NCI-H2081 (cell line): ENCODE results near the gene ZBTB46.
"Not testable (repeated sequence)": the region's sequence is repeated elsewhere in the genome, so short reads cannot be mapped to it uniquely, and the experiment has no call there.

ENCODE experiments used
- DNase-seq, 2 experiments: peaks; one replicate each; lab custom pipeline; 2025; lab: John Stamatoyannopoulos, UW

Gene ZBTB46

DNA sequence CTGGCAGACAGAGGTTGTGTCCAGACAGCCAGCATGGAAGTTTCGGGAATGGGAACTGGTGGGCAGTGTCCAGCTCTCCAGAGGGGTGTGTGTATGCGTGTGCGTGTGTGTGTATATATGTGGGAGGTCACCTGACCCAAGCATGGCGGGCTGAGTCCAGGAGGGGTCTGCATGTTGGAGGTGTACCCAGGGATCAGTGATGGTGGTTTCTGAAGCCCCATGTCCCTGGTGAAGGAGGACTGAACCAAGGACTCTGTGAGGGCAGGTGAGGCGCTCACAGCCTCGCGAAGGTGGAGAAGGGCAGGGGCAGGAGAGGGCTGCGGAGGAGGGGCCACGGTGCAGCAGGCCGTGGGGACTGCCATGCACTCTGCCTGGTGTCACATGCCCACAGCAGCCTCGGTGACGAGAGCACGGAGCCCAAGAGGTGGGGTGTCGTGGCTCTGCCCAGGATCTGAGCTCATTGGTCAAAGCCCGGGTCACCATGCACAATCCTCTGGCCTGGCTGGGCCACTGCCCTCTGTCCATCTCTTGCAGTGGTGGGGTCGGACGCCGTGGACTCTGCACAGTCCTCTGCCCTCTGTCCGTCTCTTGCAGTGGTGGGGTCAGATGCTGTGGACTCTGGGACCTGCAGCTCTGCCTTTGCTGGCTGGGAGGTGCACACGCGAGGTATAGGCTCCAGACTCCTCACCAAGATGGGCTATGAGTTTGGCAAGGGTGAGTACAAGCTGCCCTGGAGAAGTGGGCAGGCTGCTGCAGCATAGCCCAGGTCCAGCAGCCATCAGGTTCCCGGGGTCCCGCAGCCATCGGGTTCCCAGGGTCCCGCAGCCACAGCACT, 96.7 kb downstream of the ZBTB46 start:
- DNase-seq: no peak

DNA sequence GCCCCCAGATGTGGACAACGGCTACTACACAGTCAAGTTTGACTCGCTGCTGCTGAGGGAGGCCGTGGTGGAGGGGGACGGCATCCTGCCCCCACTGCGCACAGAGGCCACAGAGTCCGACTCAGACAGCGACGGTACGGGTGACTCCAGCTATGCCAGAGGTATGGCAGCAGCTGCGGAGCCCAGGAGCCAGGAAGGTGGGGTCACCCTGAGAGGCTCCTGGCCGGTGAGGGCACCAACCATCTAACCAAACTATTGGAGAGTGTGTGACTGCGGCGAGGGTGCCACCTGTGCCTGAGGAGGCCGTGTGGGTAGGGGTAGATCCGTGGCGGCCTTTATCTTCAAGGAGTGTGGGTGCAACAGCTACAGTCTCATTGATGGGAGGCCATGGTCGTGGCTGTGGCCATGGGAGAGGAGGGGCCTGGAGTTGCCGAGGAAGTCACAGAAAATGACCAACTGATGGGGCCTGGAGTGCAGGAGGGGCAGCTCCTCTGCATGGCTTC, 97.4 kb downstream of the ZBTB46 start:
- no peak for DNase-seq

DNA sequence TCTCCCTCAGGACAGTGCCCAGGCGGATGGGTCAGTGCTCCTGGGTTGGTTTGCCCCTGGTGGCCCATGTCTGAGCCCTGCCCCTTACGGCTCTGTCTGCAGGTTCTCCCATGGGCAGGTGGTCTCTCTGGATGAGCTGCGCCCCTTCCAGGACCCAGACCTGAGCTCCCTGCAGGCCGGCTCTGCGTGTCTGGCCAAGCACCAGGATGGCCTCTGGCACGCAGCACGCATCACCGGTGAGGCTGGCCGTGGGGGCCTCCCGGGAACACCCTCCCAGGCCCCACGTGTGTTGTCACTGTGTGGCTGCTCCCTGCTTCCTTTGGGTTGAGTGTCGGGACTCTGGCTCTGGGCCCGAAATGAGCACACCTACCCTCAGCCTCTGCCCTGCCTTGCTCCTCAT, 97.9 kb downstream of the ZBTB46 start:
- DNase-seq: no peak

DNA sequence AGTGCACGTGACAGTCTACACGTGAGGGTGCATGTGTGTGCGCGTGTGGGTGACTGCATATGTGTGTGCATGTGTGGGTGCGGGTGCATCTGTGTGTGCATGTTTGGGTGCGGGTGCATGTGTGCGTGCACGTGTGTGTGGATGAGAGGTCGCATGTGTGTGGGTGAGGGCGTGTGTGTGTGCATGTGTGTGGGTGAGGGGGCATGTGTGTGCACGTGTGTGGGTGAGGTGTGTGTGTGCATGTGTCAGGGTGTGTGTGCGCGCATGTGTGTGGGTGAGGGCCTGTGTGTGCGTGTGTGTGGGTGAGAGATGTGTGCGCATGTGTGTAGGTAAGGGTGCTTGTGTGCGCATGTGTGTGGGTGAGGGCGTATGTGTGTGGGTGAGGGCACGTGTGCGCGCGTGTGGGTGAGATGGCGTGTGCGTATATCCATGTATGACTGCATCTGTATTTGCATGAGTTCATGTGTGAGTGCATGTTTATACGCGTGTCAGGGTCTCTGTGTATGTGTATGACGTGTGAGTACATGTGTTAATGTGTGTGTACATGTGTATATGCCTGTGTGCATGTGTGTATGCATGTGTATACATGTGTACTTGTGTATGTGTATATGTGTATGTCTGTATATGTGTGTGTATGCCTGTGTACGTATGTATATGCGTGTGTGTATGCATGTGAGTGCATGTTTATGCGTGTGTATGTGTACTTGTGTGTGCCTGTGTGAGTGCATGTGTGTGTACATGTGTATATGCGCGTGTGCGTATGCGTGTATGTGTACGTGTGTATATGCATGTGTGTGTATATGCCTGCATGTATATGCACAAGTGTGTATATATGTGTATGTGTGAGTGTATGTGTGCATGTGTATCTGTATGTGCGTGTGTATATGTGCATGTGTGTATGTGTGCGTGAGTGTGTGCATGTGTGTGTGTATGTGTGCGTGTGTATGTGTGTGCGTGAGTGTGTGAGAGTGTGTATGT, 98.7 kb downstream of the ZBTB46 start:
- DNase-seq: no peak

DNA sequence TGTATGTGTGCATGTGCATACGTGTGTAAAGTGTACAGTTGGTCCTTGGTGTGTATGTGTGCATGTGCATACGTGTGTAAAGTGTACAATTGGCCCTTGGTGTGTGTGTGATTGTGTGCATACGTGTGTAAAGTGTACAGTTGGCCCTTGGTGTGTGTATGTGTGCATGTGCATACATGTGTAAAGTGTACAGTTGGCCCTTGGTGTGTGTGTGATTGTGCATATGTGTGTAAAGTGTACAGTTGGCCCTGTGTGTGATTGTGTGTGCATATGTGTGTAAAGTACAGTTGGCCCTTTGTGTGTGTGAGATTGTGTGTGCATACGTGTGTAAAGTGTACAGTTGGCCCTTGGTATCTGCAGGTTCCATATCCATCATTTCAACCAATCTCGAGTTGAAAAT, 99.7 kb downstream of the ZBTB46 start:
- no peak for DNase-seq

DNA sequence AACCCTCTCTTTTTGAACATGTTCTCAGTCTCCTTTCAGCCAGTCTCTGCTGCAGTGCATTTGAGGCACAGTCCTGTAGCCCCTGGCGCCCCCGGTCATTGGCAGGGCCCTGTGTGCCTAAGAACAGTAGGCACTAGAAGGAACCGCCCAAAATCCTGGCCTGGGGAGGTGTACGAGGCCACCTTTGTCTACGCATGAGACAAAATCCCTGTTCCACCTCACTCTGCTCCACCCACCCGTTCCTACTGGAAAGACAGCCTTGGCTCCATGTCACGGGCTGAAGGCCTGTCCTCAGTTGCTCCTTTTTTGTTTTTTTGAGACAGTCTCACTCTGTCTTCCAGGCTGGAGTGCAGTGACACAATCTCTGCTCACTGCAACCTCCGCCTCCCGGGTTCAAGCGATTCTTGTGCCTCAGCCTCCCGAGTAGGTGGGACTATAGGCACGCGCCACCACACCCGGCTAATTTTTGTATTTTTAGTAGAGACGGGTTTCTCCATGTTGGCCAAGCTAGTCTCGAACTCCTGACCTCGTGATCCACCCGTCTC, 100.8 kb downstream of the ZBTB46 start:
- not testable (repeated sequence) for DNase-seq

DNA sequence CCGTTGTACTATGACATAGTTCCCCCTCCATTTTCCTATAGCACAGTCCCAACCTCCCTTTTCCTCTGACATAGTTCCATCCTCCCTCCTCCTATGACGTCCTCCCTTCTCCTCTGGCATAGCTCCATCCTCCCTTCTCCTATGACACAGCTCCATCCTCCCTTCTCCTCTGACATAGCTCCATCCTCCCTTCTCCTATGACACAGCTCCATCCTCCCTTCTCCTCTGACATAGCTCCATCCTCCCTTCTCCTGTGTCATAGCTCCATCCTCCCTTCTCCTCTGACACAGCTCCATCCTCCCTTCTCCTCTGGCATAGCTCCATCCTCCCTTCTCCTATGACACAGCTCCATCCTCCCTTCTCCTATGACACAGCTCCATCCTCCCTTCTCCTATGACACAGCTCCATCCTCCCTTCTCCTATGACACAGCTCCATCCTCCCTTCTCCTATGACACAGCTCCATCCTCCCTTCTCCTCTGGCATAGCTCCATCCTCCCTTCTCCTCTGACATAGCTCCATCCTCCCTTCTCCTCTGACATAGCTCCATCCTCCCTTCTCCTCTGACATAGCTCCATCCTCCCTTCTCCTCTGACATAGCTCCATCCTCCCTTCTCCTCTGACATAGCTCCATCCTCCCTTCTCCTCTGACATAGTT, 108.0 kb downstream of the ZBTB46 start:
- DNase-seq: not testable (repeated sequence)

DNA sequence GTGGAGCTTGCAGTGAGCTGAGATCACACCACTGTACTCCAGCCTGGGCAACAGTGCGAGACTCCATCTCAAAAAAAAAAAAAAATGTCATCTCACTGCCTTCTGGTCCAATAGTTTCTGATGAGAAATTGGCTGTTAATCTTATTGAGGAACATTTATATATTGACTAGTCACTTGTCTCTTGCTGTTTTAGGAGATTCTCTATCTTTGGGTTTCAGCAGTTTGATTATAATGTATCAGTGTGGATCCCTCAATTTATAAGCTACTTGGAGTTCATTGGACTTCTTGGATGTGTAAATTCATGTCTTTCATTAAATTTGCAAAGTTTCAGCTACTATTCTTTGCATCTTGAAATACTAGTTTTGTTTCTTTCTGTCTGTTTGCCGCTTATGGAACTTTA, 112.1 kb downstream of the ZBTB46 start:
- DNase-seq: no peak

DNA sequence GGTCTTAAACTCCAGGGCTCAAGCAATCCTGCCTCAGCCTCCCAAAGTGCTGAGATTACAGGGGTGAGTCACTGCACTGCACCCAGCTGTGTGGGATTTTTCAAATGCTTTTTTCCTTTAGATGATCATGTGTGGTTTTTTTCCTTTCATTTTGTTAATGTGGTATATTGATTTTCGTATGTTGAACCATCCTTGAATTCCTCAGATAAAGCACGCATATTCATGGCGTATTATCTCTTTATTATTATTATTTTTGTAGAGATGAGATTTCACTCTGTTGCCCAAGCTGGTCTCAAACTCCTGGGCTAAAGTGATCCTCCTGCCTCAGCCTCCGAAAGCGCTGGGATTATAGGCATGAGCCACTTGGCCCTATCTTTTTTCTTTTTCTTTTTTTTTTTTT, 116.2 kb downstream of the ZBTB46 start:
- DNase-seq: no peak

DNA sequence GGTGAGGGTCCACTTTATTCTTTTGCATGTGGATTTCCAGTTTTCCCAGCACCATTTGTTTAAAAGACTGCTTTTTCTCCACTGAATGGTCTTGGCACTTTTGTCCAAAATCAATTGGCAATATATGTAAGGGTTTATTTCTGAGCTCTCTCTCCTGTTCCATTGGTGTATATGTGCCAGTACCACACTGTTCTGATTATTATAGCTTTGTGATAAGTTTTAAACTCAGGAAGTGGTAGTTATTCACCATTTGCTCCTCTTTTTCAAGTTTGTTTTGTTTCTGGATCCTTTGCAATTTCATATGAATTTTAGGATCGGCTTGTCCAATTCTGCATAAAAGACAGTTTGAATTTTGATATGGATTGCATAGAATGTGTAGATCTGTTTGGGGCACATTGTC, 118.9 kb downstream of the ZBTB46 start:
- DNase-seq: no peak

DNA sequence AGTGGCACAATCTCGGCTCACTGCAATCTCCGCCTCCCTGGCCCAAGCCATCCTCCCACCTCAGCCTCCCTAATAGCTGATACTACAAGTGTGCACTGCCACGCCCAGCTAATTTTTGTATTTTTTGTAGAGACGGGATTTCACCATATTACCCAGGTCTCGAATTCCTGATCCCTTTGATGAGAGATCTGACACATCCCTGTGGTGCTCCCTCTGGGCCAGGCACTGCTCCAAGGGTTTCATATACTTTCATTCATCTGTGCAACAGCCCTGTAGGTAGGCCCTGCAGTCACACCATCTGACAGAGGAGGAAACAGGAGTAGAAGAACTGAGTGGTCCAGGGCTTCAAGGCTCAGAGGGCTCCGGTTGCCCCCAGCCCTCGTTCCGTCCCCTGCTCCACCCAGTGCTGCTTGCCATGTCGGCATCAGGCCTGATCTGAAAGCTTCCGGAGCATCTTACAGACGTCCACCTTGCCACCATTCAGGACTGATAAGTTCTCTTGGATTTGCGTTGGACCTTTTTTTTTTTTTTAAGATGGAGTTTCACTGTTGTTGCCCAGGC, 119.9 kb downstream of the ZBTB46 start:
- no peak for DNase-seq

DNA sequence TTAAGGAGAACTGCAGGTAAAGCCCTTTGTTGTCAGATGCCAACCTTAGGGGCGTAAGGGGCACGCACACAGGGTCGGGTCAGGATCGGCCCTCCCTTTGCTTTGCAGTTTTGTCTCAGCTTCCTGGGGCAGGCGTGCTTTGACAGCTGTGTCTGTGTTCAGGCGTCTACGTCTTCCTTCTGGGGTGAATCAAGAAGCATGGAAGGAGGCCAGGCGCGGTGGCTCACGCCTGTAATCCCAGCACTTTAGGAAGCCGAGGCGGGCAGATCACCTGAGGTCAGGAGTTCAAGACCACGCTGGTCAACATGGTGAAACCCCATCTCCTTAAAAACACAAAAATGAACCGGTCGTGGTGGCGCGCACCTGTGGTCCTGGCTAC, 121.9 kb downstream of the ZBTB46 start:
- DNase-seq: no peak

DNA sequence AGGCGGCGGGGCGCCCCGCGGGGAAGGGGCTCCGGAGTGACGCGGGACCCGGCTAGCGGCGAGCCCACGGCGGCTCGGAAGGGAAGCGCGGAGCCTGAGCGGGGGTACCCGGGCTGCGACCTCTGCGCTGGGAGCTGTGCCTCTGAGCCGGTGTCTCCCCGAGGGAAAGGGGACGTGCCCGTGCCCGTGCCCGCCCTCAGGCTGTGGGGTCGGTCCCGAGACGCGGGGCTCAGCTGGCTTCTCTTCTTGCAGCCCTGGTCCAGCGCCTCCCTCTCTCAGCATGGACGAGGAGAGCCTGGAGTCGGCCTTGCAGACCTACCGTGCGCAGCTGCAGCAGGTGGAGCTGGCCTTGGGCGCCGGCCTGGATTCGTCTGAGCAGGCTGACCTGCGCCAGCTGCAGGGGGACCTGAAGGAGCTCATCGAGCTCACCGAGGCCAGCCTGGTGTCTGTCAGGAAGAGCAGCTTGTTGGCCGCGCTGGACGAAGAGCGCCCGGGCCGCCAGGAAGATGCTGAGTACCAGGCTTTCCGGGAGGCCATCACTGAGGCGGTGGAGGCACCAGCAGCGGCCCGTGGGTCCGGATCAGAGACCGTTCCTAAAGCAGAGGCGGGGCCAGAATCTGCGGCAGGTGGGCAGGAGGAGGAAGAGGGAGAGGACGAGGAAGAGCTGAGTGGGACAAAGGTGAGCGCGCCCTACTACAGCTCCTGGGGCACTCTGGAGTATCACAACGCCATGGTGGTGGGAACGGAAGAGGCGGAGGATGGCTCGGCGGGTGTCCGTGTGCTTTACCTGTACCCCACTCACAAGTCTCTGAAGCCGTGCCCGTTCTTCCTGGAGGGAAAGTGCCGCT, 122.5 kb downstream of the ZBTB46 start:
- peak in 1 of 2 experiments; percentile 20 for DNase-seq

DNA sequence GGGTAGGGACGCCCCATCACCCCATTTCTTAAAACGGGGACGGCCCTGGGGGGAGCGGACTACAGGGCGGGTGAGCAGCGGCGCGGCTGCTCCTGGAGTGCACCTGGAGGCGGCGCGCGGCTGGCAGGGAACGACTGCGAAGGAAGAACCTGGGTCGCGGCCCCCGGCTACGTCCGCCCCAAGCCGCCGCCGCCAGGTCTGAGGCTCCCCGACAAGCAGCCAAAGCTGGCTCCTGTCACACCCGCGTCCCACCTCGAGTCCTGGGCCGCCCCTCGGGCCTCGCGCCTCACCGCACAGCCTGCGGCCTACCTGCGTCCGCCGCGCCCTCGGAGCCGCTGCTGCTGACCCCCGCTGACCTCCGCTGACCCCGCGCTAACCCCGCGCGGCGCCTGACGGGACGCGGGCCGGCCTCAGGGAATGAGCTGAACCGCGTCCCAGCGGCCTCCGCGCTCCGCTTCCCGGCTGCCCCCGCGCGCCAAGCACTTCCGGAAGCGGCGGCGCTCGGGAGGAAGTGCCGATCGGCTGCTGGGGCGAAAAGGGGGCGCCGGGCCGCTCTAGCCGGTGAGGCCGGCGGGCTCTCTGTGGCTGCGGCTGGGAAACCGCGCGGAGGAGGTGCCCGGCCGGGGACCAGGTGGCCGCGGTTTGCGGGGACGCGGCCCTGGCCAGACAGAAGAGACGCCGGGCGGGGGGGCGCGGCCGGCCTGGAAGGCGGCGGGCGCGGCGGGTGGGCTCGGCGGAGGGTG, 123.3 kb downstream of the ZBTB46 start, which contains the start of the genes ARFRP1 and ZGPAT:
TSS of gene ARFRP1 (minus strand) at position 419 of the 743 bp plus-strand sequence. CDS start 885 bp downstream, outside the sequence.
TSS of gene ZGPAT (plus strand) at position 482 of the 743 bp plus-strand sequence. CDS start 542 bp downstream, outside the sequence.
- DNase-seq: peak; percentile 76 to 85

DNA sequence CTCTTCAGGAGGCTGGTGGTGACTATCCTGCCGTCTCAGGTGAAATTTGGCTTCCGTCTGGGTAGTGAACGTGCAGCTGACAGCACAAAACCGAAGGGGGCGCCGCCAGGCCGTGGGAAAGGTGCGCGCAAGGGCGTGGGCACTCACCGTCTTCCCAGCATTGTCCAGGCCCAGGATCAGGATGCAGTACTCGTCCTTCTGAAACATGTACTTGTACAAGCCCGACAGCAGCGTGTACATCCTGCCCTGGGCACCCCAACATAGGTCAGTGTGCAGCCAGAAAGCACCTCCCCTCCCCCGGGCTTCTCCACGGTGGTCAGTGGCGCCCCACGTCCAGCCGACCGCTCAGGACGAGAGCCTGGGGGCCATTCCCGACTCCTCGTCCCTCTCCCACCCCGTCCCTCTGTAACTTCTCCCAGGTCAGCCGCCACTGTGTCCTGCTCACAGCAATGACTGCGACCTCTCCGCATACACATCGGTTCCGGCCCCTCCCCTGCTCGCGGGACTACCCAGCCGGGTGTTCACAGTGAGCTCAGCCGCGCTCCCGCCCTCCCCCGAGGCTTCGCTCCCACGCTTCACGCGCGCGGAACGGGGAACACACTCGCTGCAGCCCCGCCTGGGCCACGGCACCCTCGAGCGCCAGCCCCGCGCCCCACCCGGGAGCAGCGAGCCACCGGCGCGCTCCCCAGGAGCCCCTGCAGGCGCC, 124.1 kb downstream of the ZBTB46 start:
- peak; percentile 21 to 34 for DNase-seq

DNA sequence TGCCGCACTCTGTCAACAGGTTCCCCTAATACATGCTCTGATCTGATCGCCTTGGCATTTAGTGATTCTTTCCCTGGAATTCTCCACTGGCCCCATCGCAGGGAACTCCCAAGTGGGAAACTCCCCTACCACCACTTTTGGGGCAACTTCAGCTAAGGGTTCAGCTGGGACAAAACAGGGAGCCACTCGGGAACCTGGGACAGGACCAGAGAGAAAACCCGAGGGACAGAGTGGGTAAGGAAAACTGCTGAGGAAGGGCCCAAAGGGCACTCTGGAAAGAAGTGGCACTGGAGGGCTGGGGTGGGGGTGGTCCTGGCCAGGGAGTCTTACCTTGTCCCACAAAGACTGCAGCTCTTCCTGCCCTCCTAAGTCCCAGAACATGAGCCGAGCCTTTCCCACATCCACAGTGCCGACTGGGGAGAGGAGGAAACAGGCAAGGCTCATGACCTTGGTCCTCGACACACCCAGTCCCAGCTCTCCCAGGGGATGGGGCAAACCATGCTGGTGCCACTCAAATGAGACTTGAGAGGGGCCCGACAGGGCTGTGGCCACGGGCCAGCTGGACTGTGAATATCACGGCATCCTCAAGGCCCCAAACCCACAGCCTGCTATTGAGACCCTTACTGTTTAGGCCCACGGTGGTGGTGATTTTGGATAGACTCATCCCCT, 124.9 kb downstream of the ZBTB46 start:
- DNase-seq: no peak

DNA sequence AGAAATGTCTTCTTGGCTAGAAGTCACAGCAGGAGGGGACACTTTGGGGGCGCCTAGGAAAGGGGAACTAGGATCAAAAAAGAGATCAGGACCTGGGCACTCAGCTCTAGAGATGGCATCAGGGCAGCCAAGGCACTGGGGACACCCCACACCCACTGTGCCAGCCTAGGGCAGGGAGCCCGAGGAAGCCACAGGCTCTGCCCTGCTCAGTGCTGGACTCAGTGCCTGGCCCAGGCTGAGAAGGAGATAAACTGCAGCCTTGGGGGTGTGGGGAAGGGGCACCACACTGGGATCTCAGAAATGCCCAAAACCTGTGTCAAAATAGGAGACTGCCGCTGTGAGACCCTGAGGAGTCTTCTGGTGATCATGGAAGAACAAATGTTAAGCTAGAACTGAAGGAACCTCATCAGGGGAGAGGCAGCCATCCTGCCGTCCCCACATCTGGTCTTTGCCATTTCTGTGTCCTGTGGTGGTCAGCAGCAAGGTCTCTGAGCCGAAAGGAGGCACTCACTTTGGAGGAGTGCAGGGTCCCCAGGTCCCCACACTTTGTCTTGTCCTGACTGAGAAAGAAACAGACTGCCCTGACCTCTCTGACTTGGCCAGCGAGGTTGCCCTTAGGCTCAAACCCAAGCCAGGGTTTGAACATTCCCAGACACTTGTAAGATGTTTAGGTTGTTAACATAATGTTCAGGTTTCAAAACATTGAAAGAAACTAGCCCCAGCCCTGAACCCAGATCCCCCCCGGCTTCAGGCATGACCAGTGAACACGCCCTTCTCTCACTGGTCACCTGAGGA, 125.6 kb downstream of the ZBTB46 start:
- no peak for DNase-seq

DNA sequence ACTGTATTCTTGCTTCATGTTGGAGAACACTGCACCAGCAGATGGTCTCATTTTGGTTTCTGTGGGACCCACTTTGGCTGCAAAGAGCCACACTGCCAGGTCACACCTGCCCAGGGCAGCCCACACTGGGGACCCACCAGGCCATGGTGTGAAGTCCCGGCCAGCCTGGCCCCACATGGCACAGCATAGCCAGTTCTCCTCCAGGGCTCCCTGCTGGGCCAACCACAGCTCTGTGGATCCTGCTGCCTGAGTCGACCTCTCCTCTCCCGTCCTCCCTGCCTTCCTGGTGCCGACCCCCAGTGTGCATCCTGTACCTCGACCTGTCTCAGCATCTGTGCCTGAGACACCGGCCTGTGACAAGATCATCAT, 126.3 kb downstream of the ZBTB46 start:
- DNase-seq: no peak
